ENCODE measurements around the gene MSMP.

GRCh38 chr9:35774907-35775635 is 21.0 kb upstream of the MSMP start:
- TF ChIP-seq CTCF (IDR thresholded peaks at IDR 0.05 in 2 of 3, conservative IDR thresholded peaks at IDR 0.05 in 1 of 3; ENCODE audit: control insufficient read depth in 2 of 3, extremely low read depth in 1 of 3, insufficient read depth in 1 of 3, low read depth in 3 of 3, low read length in 3 of 3) (no peak), EED (IDR thresholded peaks at IDR 0.05; ENCODE audit: low read depth) (no peak), PRDM15 (CRISPR knock-in tag; IDR thresholded peaks at IDR 0.05) (no peak), ZBTB40 (IDR thresholded peaks at IDR 0.05; ENCODE audit: borderline replicate concordance) (no peak), TCF7 (IDR thresholded peaks at IDR 0.05; ENCODE audit: borderline replicate concordance) (no peak), SMC3 (IDR thresholded peaks at IDR 0.05; ENCODE audit: borderline replicate concordance, low read length) (no peak), ZBTB11 (CRISPR knock-in tag; IDR thresholded peaks at IDR 0.05) (no peak), HCFC1 (IDR thresholded peaks at IDR 0.05; ENCODE audit: low read length) (no peak), MEF2A (IDR thresholded peaks at IDR 0.05; ENCODE audit: insufficient read depth, low read depth, low read length) (no peak), FOXK2 (IDR thresholded peaks at IDR 0.05) (no peak), ATF3 (IDR thresholded peaks at IDR 0.05; ENCODE audit: borderline replicate concordance, extremely low read depth, low read depth, low read length) (no peak), ATF2 (IDR thresholded peaks at IDR 0.05; ENCODE audit: low read length) (no peak), STAT3 (IDR thresholded peaks at IDR 0.05; ENCODE audit: low read depth, low read length) (no peak)

Measured in GM12878 (cell line).